Activated CD8-positive, alpha-beta T cell treated with anti-CD3 and anti-CD28 coated beads for 36 hours (primary cell): ENCODE measurements around the gene WDPCP. TPM values are rescaled to one million over a fixed set of nuclear protein-coding genes. Genes with fewer than 3 reads are reported as not detected.
"Not testable (repeated sequence)": the region's sequence is repeated elsewhere in the genome, so short reads cannot be mapped to it uniquely, and the experiment has no call there.

Experiments
- ATAC-seq: fragments of 200-7000 bp; cut with Tn5 transposase; one replicate; pipeline ENCODE4 v1.10.0; 2021; ENCODE audit warnings: mild to moderate bottlenecking, moderate library complexity
- CTCF ChIA-PET: fragments of 350-600 bp; sonication (Branson Sonifier 250); formaldehyde crosslinking; loops from one replicate; lab custom pipeline; 2021; ENCODE audit warnings: antibody characterized with exemption; lab: Charles Lee
- POLR2A ChIA-PET: fragments of 350-600 bp; sonication (Branson Sonifier 250); formaldehyde crosslinking; loops from one replicate; lab custom pipeline; 2021; ENCODE audit warnings: antibody characterized with exemption; lab: Charles Lee
- DNase-seq: peaks from one replicate; pipeline ENCODE4 v3.0.0-alpha.2; 2020
- H3K27ac Mint-ChIP-seq: one replicate; pipeline ENCODE4 v1.8.0; 2021; ENCODE audit warnings: mild to moderate bottlenecking, mixed read lengths
- H3K27me3 Mint-ChIP-seq: one replicate; pipeline ENCODE4 v1.8.0; 2021; ENCODE audit warnings: mixed read lengths
- H3K36me3 Mint-ChIP-seq: one replicate; pipeline ENCODE4 v1.8.0; 2021; ENCODE audit warnings: low read depth, mixed read lengths
- H3K4me1 Mint-ChIP-seq: one replicate; pipeline ENCODE4 v1.8.0; 2021; ENCODE audit warnings: low read depth, mixed read lengths
- H3K4me3 Mint-ChIP-seq: one replicate; pipeline ENCODE4 v1.8.0; 2021; ENCODE audit warnings: mild to moderate bottlenecking, moderate library complexity, mixed read lengths
- H3K9me3 Mint-ChIP-seq: one replicate; pipeline ENCODE4 v1.8.0; 2021; ENCODE audit warnings: mixed read lengths
- CTCF ChIP-seq: fragments of 200-600 bp; IDR thresholded peaks from one replicate; pipeline ENCODE4 v1.8.0; 2022; ENCODE audit warnings: antibody characterized with exemption, mild to moderate bottlenecking
- intact Hi-C: fragments of 100-400 bp; cut with micrococcal nuclease; formaldehyde crosslinking; loops from one replicate; pipeline ENCODE4 v1.10.0; 2022
- total RNA-seq, 2 experiments: library from RNA; stranded (reverse); gene quantifications; one replicate each; pipeline ENCODE4 v1.2.3, GENCODE V29; 2021

The WDPCP gene
- total RNA-seq, 2 experiments from 2014 or later, result 5.0 to 5.8 TPM

GRCh38 chr2:63614983-63615945 is 27.0 kb upstream of the WDPCP start:
- intact Hi-C loops, result no loop called here
- no peak for TF ChIP-seq CTCF
- Mint-ChIP-seq H3K4me3 (no peak overlapping the region), H3K36me3 (no peaks in the 10 kb centered on the region), H3K27ac (no peak overlapping the region), H3K4me1 (no peaks in the 10 kb centered on the region), H3K27me3 (peaks cover 8% of the 10 kb centered on the region), H3K9me3 (no peaks in the 10 kb centered on the region)
- no peak for DNase-seq
- ATAC-seq, result no peak
- POLR2A ChIA-PET, result no interaction called here
- CTCF ChIA-PET, result no interaction called here

GRCh38 chr2:63614448-63614968 is 26.2 kb upstream of the WDPCP start:
- Mint-ChIP-seq H3K4me3 (no peak overlapping the region), H3K4me1 (no peaks in the 10 kb centered on the region), H3K36me3 (no peaks in the 10 kb centered on the region), H3K27me3 (peaks cover 8% of the 10 kb centered on the region), H3K9me3 (no peaks in the 10 kb centered on the region), H3K27ac (no peak overlapping the region)
- intact Hi-C loops, result no loop called here
- DNase-seq, result no peak
- no peak for ATAC-seq
- no peak for TF ChIP-seq CTCF
- POLR2A ChIA-PET, result no interaction called here
- CTCF ChIA-PET, result no interaction called here

GRCh38 chr2:63613391-63613901 is 25.2 kb upstream of the WDPCP start:
- TF ChIP-seq CTCF, result no peak
- Mint-ChIP-seq H3K27me3 (peaks cover 8% of the 10 kb centered on the region), H3K4me1 (no peaks in the 10 kb centered on the region), H3K4me3 (no peak overlapping the region), H3K27ac (no peak overlapping the region), H3K9me3 (no peaks in the 10 kb centered on the region), H3K36me3 (no peaks in the 10 kb centered on the region)
- ATAC-seq (no peak), DNase-seq (no peak)
- intact Hi-C loops, result no loop called here
- ChIA-PET POLR2A (no interaction called here), CTCF (no interaction called here)

- ChIA-PET CTCF (no interaction called here), POLR2A (interaction anchor here (0.7 to 1.7 kb wide), 2 partner anchors 22 to 24 kb away, joined by 3 to 6 read pairs; partner anchors contain the start of genes MDH1 and WDPCP)
- no peak for TF ChIP-seq CTCF
- intact Hi-C loops, result no loop called here
- Mint-ChIP-seq H3K9me3 (no peaks in the 10 kb centered on the region), H3K4me3 (no peak overlapping the region), H3K27ac (no peak overlapping the region), H3K4me1 (no peaks in the 10 kb centered on the region), H3K36me3 (peaks cover 15% of the 10 kb centered on the region), H3K27me3 (peaks cover 7% of the 10 kb centered on the region)
- ATAC-seq (no peak), DNase-seq (no peak)
Measured at GRCh38 chr2:63610525-63610924, 22.2 kb upstream of the WDPCP start.

GRCh38 chr2:63608865-63609264 is 20.6 kb upstream of the WDPCP start:
- POLR2A ChIA-PET, H3K27ac Mint-ChIP-seq: not testable (repeated sequence)

More at GRCh38 chr2:63608865-63609264, 20.6 kb upstream of the WDPCP start:
- CTCF ChIA-PET, H3K9me3 Mint-ChIP-seq, H3K27me3 Mint-ChIP-seq, intact Hi-C loops, H3K4me3 Mint-ChIP-seq, ATAC-seq, H3K4me1 Mint-ChIP-seq, DNase-seq: not testable (repeated sequence)
- H3K36me3 Mint-ChIP-seq, result peaks cover 27% of the 10 kb centered on the region
